Prostate gland (tissue), 2 donors: ENCODE measurements around the gene LAMTOR2. TPM values are rescaled to one million over a fixed set of nuclear protein-coding genes. Genes with fewer than 3 reads are reported as not detected.

Experiments
- DNase-seq: peaks from one replicate; pipeline ENCODE4 v3.0.0-alpha.2; 2019; ENCODE audit warnings: low spot score
- H3K27ac ChIP-seq, 2 donors: fragments of 200-600 bp; sonication (generic); 2 replicates each; pipeline ENCODE4 v1.5.1; 2017 to 2019
- H3K27me3 ChIP-seq: fragments of 200-600 bp; sonication (generic); replicated peaks from 2 replicates; pipeline ENCODE4 v1.5.1; 2019; ENCODE audit not compliant: insufficient read depth
- H3K36me3 ChIP-seq, 2 donors: fragments of 200-600 bp; sonication (generic); 1 replicate in 1 of 2; 2 replicates in 1 of 2; pipeline versions ENCODE4 v1.5.1 to v1.8.1; 2017 to 2019
- H3K4me1 ChIP-seq: fragments of 200-600 bp; sonication (generic); replicated peaks from 2 replicates; pipeline ENCODE4 v1.5.1; 2019
- H3K4me3 ChIP-seq, 2 donors: fragments of 200-600 bp; sonication (generic); 2 replicates each; pipeline ENCODE4 v1.5.1; 2017 to 2019
- H3K9me3 ChIP-seq: fragments of 200-600 bp; sonication (generic); 2 replicates; pipeline ENCODE4 v1.5.1; 2017
- CTCF ChIP-seq, 4 experiments: fragments of 200-600 bp in 2 of 4; fragments of 450-650 bp in 2 of 4; sonication (generic) in 2 of 4; IDR thresholded peaks; 1 replicate in 3 of 4; 2 replicates in 1 of 4; pipeline ENCODE4 v1.5.1; 2016 to 2019; ENCODE audit warnings: antibody characterized with exemption in 4 of 4, mild to moderate bottlenecking in 2 of 4, moderate library complexity in 2 of 4
- POLR2A ChIP-seq: fragments of 450-650 bp; IDR thresholded peaks from one replicate; pipeline ENCODE4 v1.6.1; 2016; ENCODE audit warnings: antibody characterized with exemption, mild to moderate bottlenecking
- POLR2AphosphoS5 ChIP-seq: sonication (generic); formaldehyde crosslinking; IDR thresholded peaks from one replicate; pipeline ENCODE4 v1.6.1; 2017; ENCODE audit warnings: antibody characterized with exemption
- WGBS: methylation state at CpG from one replicate; pipeline ENCODE4 v1.1.5; 2018; 5-methylcytosine and 5-hydroxymethylcytosine counted together
- intact Hi-C: fragments of 100-400 bp; cut with DNase I; formaldehyde crosslinking; loops from one replicate; pipeline ENCODE4 v1.14.2; 2022
- total RNA-seq, 2 donors: library from RNA; depleted of rRNA; stranded (reverse); fragments of >200 nt; gene quantifications; one replicate each; pipeline ENCODE4 v1.1.0, GENCODE V29; 2016

LAMTOR2 gene
- total RNA-seq, 2 donors from 2014 or later, result 48.0 to 91.4 TPM

DNA sequence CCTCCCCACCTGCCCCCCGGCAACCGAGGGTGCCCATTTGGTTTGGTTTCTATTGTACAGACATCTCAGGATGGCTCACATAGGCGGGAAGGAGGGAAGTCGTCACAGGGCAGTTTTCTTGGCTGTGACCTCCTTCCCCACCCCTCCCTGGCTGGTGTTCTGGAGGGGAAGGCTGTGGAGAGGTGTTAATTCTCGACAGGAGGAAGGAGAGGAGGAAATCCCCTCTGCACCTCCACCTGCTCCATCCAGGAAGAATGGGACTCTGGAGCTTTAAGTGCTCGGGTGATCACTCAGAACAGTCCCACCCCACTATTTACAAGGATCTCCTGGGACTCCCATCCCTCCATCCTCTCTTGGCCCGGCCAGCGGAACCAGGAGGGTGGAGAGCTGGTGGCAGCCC lies 20.1 kb downstream of the LAMTOR2 start:
- TF ChIP-seq POLR2A, result no peak
- no peak for TF ChIP-seq POLR2AphosphoS5
- TF ChIP-seq CTCF (IDR thresholded peaks at IDR 0.05), result no peak
- H3K4me1 ChIP-seq, result no peaks in the 10 kb centered on the region
- H3K27ac ChIP-seq, result no peak overlapping the region
- 47% methylated on average over 8 of the region's 8 CpGs for WGBS
- intact Hi-C loops, result no loop called here
- no peaks in the 10 kb centered on the region for H3K36me3 ChIP-seq
- H3K4me3 ChIP-seq, result no peak overlapping the region
- no peaks in the 10 kb centered on the region for H3K9me3 ChIP-seq
- no peak for DNase-seq
- H3K27me3 ChIP-seq, result no peaks in the 10 kb centered on the region

DNA sequence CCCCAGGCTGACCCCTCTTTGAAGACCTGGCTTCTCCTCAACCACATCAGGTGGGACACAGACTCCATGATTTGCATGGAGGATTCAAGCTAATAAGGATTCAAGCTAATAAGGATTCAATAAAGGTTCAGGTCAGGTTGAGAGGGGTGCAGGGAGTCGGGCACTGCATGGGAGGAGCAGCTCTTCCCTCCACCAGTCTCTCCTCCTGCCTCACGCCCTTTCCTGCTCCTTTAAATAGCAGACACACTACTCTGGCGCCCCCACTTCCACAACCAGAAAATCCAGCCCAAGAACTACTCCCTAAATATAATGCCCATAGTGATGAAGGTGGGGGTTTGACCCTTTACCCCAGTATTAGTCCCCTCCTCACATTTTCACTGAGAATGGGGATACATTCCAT lies 20.6 kb downstream of the LAMTOR2 start:
- whole genome bisulfite sequencing, result 27% methylated on average over 3 of the region's 3 CpGs
- Histone ChIP-seq H3K36me3 (no peaks in the 10 kb centered on the region), H3K9me3 (no peaks in the 10 kb centered on the region), H3K27ac (no peak overlapping the region), H3K4me3 (no peak overlapping the region), H3K4me1 (no peaks in the 10 kb centered on the region), H3K27me3 (no peaks in the 10 kb centered on the region)
- intact Hi-C loops, result no loop called here
- no peak for TF ChIP-seq POLR2AphosphoS5
- no peak for TF ChIP-seq CTCF (IDR thresholded peaks at IDR 0.05)
- no peak for TF ChIP-seq POLR2A
- no peak for DNase-seq

- no peak for DNase-seq
- Histone ChIP-seq H3K27me3 (no peaks in the 10 kb centered on the region), H3K4me1 (no peaks in the 10 kb centered on the region), H3K36me3 (no peaks in the 10 kb centered on the region), H3K27ac (no peak overlapping the region), H3K9me3 (no peaks in the 10 kb centered on the region), H3K4me3 (no peak overlapping the region)
- TF ChIP-seq POLR2A (no peak), POLR2AphosphoS5 (no peak), CTCF (IDR thresholded peaks at IDR 0.05) (no peak)
- intact Hi-C loops, result no loop called here
- WGBS, result 63% methylated on average over 4 of the region's 4 CpGs
Observed at GRCh38 chr1:156075775-156076204, 21.2 kb downstream of the LAMTOR2 start.

GRCh38 chr1:156076609-156077429 lies 22.2 kb downstream of the LAMTOR2 start:
- Histone ChIP-seq H3K27ac (peak overlapping the region in 1 of 2 donors; percentile 29), H3K36me3 (no peaks in the 10 kb centered on the region), H3K9me3 (no peaks in the 10 kb centered on the region), H3K4me1 (no peaks in the 10 kb centered on the region), H3K4me3 (peak overlapping the region; percentile 23 to 35), H3K27me3 (no peaks in the 10 kb centered on the region)
- WGBS, result 35% methylated on average over 68 of the region's 73 CpGs
- TF ChIP-seq CTCF (IDR thresholded peaks at IDR 0.05), result no peak
- TF ChIP-seq POLR2AphosphoS5, result no peak
- TF ChIP-seq POLR2A, result no peak
- intact Hi-C loops, result no loop called here
- no peak for DNase-seq

DNA sequence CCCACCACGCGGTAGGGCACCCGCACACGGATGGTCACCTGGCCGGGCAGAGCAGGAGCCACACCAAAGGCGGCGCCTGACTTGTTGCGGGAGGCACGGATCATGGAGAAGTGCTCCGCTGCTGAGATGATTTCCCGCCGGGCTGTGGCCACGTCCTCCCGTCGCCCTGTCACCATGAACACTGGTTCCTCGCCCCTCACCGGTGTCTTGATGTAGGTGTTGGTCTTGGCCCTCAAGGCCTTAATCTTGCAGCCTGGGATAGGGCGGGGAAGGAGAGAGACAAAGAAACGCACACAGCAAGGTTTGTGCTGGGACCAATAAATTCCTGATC lies 22.8 kb downstream of the LAMTOR2 start:
- no peak for DNase-seq
- H3K27ac ChIP-seq, result no peak overlapping the region
- no peak overlapping the region for H3K4me3 ChIP-seq
- no peaks in the 10 kb centered on the region for H3K27me3 ChIP-seq
- 74% methylated on average over 19 of the region's 19 CpGs for WGBS
- TF ChIP-seq CTCF (IDR thresholded peaks at IDR 0.05) (no peak), POLR2A (no peak), POLR2AphosphoS5 (no peak)
- intact Hi-C loops, result no loop called here
- H3K4me1 ChIP-seq, result no peaks in the 10 kb centered on the region
- no peaks in the 10 kb centered on the region for H3K36me3 ChIP-seq
- H3K9me3 ChIP-seq, result no peaks in the 10 kb centered on the region
